Sigmoid colon (tissue), 7 donors: Measurements from ENCODE around the gene RARA. TPM values are rescaled to one million over a fixed set of nuclear protein-coding genes. Genes with fewer than 3 reads are reported as not detected.

Experiments
- DNase-seq: peaks from one replicate; pipeline ENCODE4 v3.0.0-alpha.2; 2019
- H3K27ac ChIP-seq, 4 donors: fragments of 200-600 bp; sonication (generic); one replicate each; pipeline ENCODE4 v1.5.1; 2016 to 2019; ENCODE audit warnings: mild to moderate bottlenecking in 1 of 4
- H3K27me3 ChIP-seq, 3 donors: fragments of 200-600 bp; sonication (generic); one replicate each; pipeline ENCODE4 v1.5.1; 2019; ENCODE audit warnings: mild to moderate bottlenecking in 1 of 3
- H3K36me3 ChIP-seq, 4 donors: fragments of 200-600 bp; sonication (generic); one replicate each; pipeline ENCODE4 v1.5.1; 2016 to 2019
- H3K4me1 ChIP-seq, 4 donors: fragments of 200-600 bp; sonication (generic); one replicate each; pipeline ENCODE4 v1.5.1; 2017 to 2019
- H3K4me3 ChIP-seq, 4 donors: fragments of 200-600 bp; sonication (generic); one replicate each; pipeline ENCODE4 v1.5.1; 2017 to 2019; ENCODE audit warnings: mild to moderate bottlenecking in 2 of 4, moderate library complexity in 1 of 4
- H3K9me3 ChIP-seq, 4 donors: fragments of 200-600 bp in 3 of 4; sonication (generic) in 3 of 4; one replicate each; pipeline versions ENCODE4 v1.5.1 to v1.6.1; 2013 to 2019
- CTCF ChIP-seq, 4 experiments: fragments of 450-650 bp in 3 of 4; fragments of 200-600 bp in 1 of 4; IDR thresholded peaks; one replicate each; pipeline ENCODE4 v1.5.1; 2016 to 2019; ENCODE audit warnings: antibody characterized with exemption in 4 of 4, mild to moderate bottlenecking in 3 of 4, moderate library complexity in 2 of 4
- EP300 ChIP-seq, 4 donors: sonication (generic); formaldehyde crosslinking; IDR thresholded peaks; one replicate each; pipeline ENCODE4 v1.6.1; 2017; ENCODE audit warnings: antibody characterized with exemption in 4 of 4
- POLR2A ChIP-seq, 2 donors: fragments of 450-650 bp; IDR thresholded peaks; one replicate each; pipeline ENCODE4 v1.6.1; 2016; ENCODE audit warnings: antibody characterized with exemption in 2 of 2, mild to moderate bottlenecking in 2 of 2, moderate library complexity in 2 of 2
- POLR2AphosphoS5 ChIP-seq, 4 donors: sonication (generic); formaldehyde crosslinking; IDR thresholded peaks; one replicate each; pipeline ENCODE4 v1.6.1; 2017; ENCODE audit warnings: antibody characterized with exemption in 4 of 4
- WGBS, 2 donors: extraction: QIAGEN DNeasy Blood & Tissue Kit; methylation state at CpG; one replicate each; pipeline ENCODE4 v1.1.7; 2013; 5-methylcytosine and 5-hydroxymethylcytosine counted together
- intact Hi-C: fragments of 100-400 bp; cut with DNase I; formaldehyde crosslinking; loops from one replicate; pipeline ENCODE4 v1.15.1; 2023
- polyA plus RNA-seq, 3 donors: library from polyadenylated mRNA; stranded (reverse); fragments of 200-250 nt; gene quantifications; one replicate each; pipeline ENCODE4 v1.2.3, GENCODE V29; 2013
- total RNA-seq, 4 donors: library from RNA; depleted of rRNA; stranded (reverse); fragments of >200 nt; gene quantifications; one replicate each; pipeline ENCODE4 v1.1.0, GENCODE V29; 2016
- donor health status: healthy with polysubstance abuse.
- donor health status: Bipolar disorder and iron deficiency.
- donor health status: healthy.

RARA gene
- total and polyA plus RNA-seq, 7 donors = 15.8 to 29.6 (median 26.4) TPM

- Histone ChIP-seq H3K9me3 (no peaks in the 10 kb centered on the region), H3K4me3 (no peak overlapping the region), H3K27me3 (no peaks in the 10 kb centered on the region), H3K36me3 (peaks cover 8 to 56% (median 24%) of the 10 kb centered on the region in 4 donors), H3K27ac (peak overlapping the region in 2 of 4 donors; percentile 9 to 96), H3K4me1 (peaks cover 0 to 80% (median 76%) of the 10 kb centered on the region in 4 donors)
- TF ChIP-seq CTCF (IDR thresholded peaks at IDR 0.05) = no peak
- TF ChIP-seq EP300 (IDR thresholded peaks at IDR 0.05) = no peak
- no peak for TF ChIP-seq POLR2AphosphoS5 (IDR thresholded peaks at IDR 0.05)
- TF ChIP-seq POLR2A (IDR thresholded peaks at IDR 0.05) = no peak
- WGBS, 2 donors = 69 to 75% methylated on average over 7 of the region's 7 CpGs
- DNase-seq = no peak
- intact Hi-C loops = loop anchor here (5.0 kb wide), 1 partner anchor 135 kb away; the partner anchor contains the start of gene WIPF2
Observed at GRCh38 chr17:40352237-40352778, 43.3 kb downstream of the RARA start.

- no peak for TF ChIP-seq POLR2A (IDR thresholded peaks at IDR 0.05)
- no peak for TF ChIP-seq POLR2AphosphoS5 (IDR thresholded peaks at IDR 0.05)
- no peak for TF ChIP-seq EP300 (IDR thresholded peaks at IDR 0.05)
- no peak for TF ChIP-seq CTCF (IDR thresholded peaks at IDR 0.05)
- Histone ChIP-seq H3K9me3 (no peaks in the 10 kb centered on the region), H3K4me3 (no peak overlapping the region), H3K27me3 (no peaks in the 10 kb centered on the region), H3K27ac (no peak overlapping the region), H3K4me1 (peaks cover 0 to 76% (median 74%) of the 10 kb centered on the region in 4 donors), H3K36me3 (peaks cover 8 to 56% (median 24%) of the 10 kb centered on the region in 4 donors)
- 76 to 86% methylated on average over 9 of the region's 9 CpGs for WGBS, 2 donors
- DNase-seq = no peak
- intact Hi-C loops = loop anchor here (5.0 kb wide), 1 partner anchor 136 kb away; the partner anchor contains the start of gene WIPF2
Observed at GRCh38 chr17:40352779-40353394, 43.9 kb downstream of the RARA start.

- WGBS, 2 donors = 83% methylated on average over 30 of the region's 30 CpGs
- Histone ChIP-seq H3K27me3 (no peaks in the 10 kb centered on the region), H3K36me3 (peaks cover 8 to 54% (median 24%) of the 10 kb centered on the region in 4 donors), H3K4me3 (no peak overlapping the region), H3K4me1 (peaks cover 0 to 71% (median 61%) of the 10 kb centered on the region in 4 donors), H3K27ac (peak overlapping the region in 3 of 4 donors; percentile 44 to 64 (median 51)), H3K9me3 (no peaks in the 10 kb centered on the region)
- intact Hi-C loops = loop anchor here (1.0 to 5.0 kb wide), 2 partner anchors 51 to 137 kb away; partner anchors contain the start of gene WIPF2
- no peak for DNase-seq
- TF ChIP-seq EP300 (IDR thresholded peaks at IDR 0.05) = no peak
- no peak for TF ChIP-seq POLR2A (IDR thresholded peaks at IDR 0.05)
- TF ChIP-seq CTCF (IDR thresholded peaks at IDR 0.05) = no peak
- TF ChIP-seq POLR2AphosphoS5 (IDR thresholded peaks at IDR 0.05) = no peak
Observed at GRCh38 chr17:40354221-40355122, 45.5 kb downstream of the RARA start.

GRCh38 chr17:40355123-40355803 lies 46.3 kb downstream of the RARA start:
- Histone ChIP-seq H3K27ac (peak overlapping the region; percentile 42 to 64 (median 48)), H3K4me3 (no peak overlapping the region), H3K36me3 (peaks cover 8 to 46% (median 24%) of the 10 kb centered on the region in 4 donors), H3K27me3 (no peaks in the 10 kb centered on the region), H3K9me3 (no peaks in the 10 kb centered on the region), H3K4me1 (peaks cover 0 to 64% (median 53%) of the 10 kb centered on the region in 4 donors)
- intact Hi-C loops = loop anchor here (1.0 kb wide), 1 partner anchor 52 kb away; no protein-coding TSS in a partner anchor
- peak; percentile 91 for DNase-seq
- 55 to 61% methylated on average over 29 of the region's 29 CpGs for WGBS, 2 donors
- TF ChIP-seq POLR2A (IDR thresholded peaks at IDR 0.05) = no peak
- TF ChIP-seq POLR2AphosphoS5 (IDR thresholded peaks at IDR 0.05) = peak in 1 of 4 donors; percentile 20
- peak; percentile 95 to 99 (median 97) for TF ChIP-seq CTCF (IDR thresholded peaks at IDR 0.05)
